H1 (cell line): ENCODE measurements around the gene BLOC1S1. TPM values are rescaled to one million over a fixed set of nuclear protein-coding genes. Genes with fewer than 3 reads are reported as not detected.

Source experiments
- CTCF ChIA-PET: fragments of 300-600 bp; sonication (Branson Sonifier 250); formaldehyde crosslinking; loops from one replicate; lab custom pipeline; 2021; ENCODE audit not compliant: partially characterized antibody; lab: Charles Lee
- POLR2A ChIA-PET: fragments of 300-600 bp; sonication (Branson Sonifier 250); formaldehyde crosslinking; loops from one replicate; lab custom pipeline; 2021; ENCODE audit warnings: inconsistent platforms; ENCODE audit not compliant: partially characterized antibody; lab: Charles Lee
- DNase-seq, 2 experiments: peaks; one replicate each; pipeline versions ENCODE4 v3.0.0 to v3.0.0-alpha.2; 2010 to 2022; ENCODE audit warnings: low spot score in 2 of 2, low read depth in 1 of 2, mixed read lengths in 1 of 2
- FAIRE-seq: peaks from 2 replicates; lab custom pipeline; 2011; peaks lifted over from hg19 to GRCh38; lab: Jason Lieb, UNC
- H2AFZ ChIP-seq: 2 replicates; pipeline ENCODE4 v1.8.1; 2012; ENCODE audit warnings: low read length, inconsistent platforms
- H2AK5ac ChIP-seq: 2 replicates; pipeline ENCODE4 v1.6.1; 2013; ENCODE audit warnings: low read depth, low read length
- H2BK120ac ChIP-seq: replicated peaks from 2 replicates; pipeline ENCODE3; 2013; ENCODE audit warnings: low read depth, low read length, inconsistent platforms
- H2BK12ac ChIP-seq: 2 replicates; pipeline ENCODE4 v1.6.1; 2013; ENCODE audit warnings: low read depth, low read length
- H2BK15ac ChIP-seq: 2 replicates; pipeline ENCODE4 v1.6.1; 2013; ENCODE audit warnings: low read length
- H2BK20ac ChIP-seq: 2 replicates; pipeline ENCODE4 v1.6.1; 2013; ENCODE audit warnings: low read length
- H2BK5ac ChIP-seq: 2 replicates; pipeline ENCODE4 v1.6.1; 2013; ENCODE audit warnings: low read depth, low read length
- H3K14ac ChIP-seq: 2 replicates; pipeline ENCODE4 v1.6.1; 2013; ENCODE audit warnings: inconsistent platforms; ENCODE audit not compliant: insufficient read length
- H3K18ac ChIP-seq: 2 replicates; pipeline ENCODE4 v1.6.1; 2013; ENCODE audit warnings: low read length; ENCODE audit errors: extremely low read depth
- H3K23ac ChIP-seq: 2 replicates; pipeline ENCODE4 v1.6.1; 2013; ENCODE audit warnings: inconsistent platforms; ENCODE audit not compliant: insufficient read length
- H3K23me2 ChIP-seq: 2 replicates; pipeline ENCODE4 v1.6.1; 2013; ENCODE audit warnings: low read depth, low read length
- H3K27ac ChIP-seq: 2 replicates; pipeline ENCODE4 v1.6.1; 2011; ENCODE audit warnings: low read depth, low read length, inconsistent platforms
- H3K27me3 ChIP-seq, 4 experiments: replicated peaks in 1 of 4; 1 replicate in 1 of 4; 2 replicates in 3 of 4; pipeline versions ENCODE4 v1.6.1 to v1.8.1; 2011 to 2013; ENCODE audit warnings: low read length in 3 of 4, mild to moderate bottlenecking in 3 of 4, inconsistent platforms in 2 of 4, mixed read lengths in 2 of 4, moderate library complexity in 1 of 4; ENCODE audit not compliant: control insufficient read depth in 3 of 4, insufficient read depth in 3 of 4; ENCODE audit errors: extremely low read depth in 1 of 4
- H3K36me3 ChIP-seq, 4 experiments: 2 replicates each; pipeline versions ENCODE4 v1.6.1 to v1.8.1; 2011 to 2013; ENCODE audit warnings: mild to moderate bottlenecking in 4 of 4, low read length in 3 of 4, moderate library complexity in 2 of 4, control low read depth in 1 of 4, inconsistent platforms in 1 of 4; ENCODE audit not compliant: insufficient read depth in 4 of 4, control insufficient read depth in 2 of 4
- H3K4ac ChIP-seq: replicated peaks from 2 replicates; pipeline ENCODE3; 2013; ENCODE audit warnings: low read length, low read depth, mixed read lengths, inconsistent platforms; ENCODE audit not compliant: insufficient read length
- H3K4me1 ChIP-seq, 4 experiments: replicated peaks in 1 of 4; 1 replicate in 1 of 4; 2 replicates in 3 of 4; pipeline versions ENCODE4 v1.6.1 to v1.8.1; 2011 to 2013; ENCODE audit warnings: low read length in 3 of 4, inconsistent platforms in 2 of 4, mixed read lengths in 1 of 4; ENCODE audit not compliant: insufficient read depth in 4 of 4, control insufficient read depth in 3 of 4
- H3K4me2 ChIP-seq, 2 experiments: 2 replicates each; pipeline versions ENCODE4 v1.6.1 to v1.8.1; 2011 to 2013; ENCODE audit warnings: low read depth in 2 of 2, low read length in 2 of 2, control low read depth in 1 of 2, inconsistent platforms in 1 of 2, mild to moderate bottlenecking in 1 of 2; ENCODE audit not compliant: insufficient read depth in 1 of 2
- H3K4me3 ChIP-seq, 4 experiments: fragments of 200-600, 300-600 bp in 1 of 4; sonication (generic), shearing (Covaris generic), sonication (Bioruptor Twin) in 1 of 4; 2 replicates each; pipeline versions ENCODE4 v1.5.1 to v1.8.1; 2011 to 2016; ENCODE audit warnings: low read length in 4 of 4, low read depth in 3 of 4, control low read depth in 2 of 4, inconsistent platforms in 2 of 4, mild to moderate bottlenecking in 2 of 4, mixed read lengths in 1 of 4, moderate library complexity in 1 of 4; ENCODE audit not compliant: insufficient read depth in 2 of 4; ENCODE audit errors: extremely low read depth in 1 of 4
- H3K56ac ChIP-seq: replicated peaks from 2 replicates; pipeline ENCODE3; 2013; ENCODE audit warnings: low read depth, mild to moderate bottlenecking, mixed read lengths, low read length, inconsistent platforms; ENCODE audit not compliant: insufficient read length
- H3K79me1 ChIP-seq: 2 replicates; pipeline ENCODE4 v1.6.1; 2013; ENCODE audit warnings: low read depth, low read length, control low read depth
- H3K79me2 ChIP-seq, 2 experiments: 2 replicates each; pipeline versions ENCODE4 v1.6.1 to v1.8.1; 2012 to 2013; ENCODE audit warnings: low read length in 2 of 2, mild to moderate bottlenecking in 2 of 2, inconsistent platforms in 1 of 2; ENCODE audit not compliant: insufficient read depth in 2 of 2, control insufficient read depth in 1 of 2
- H3K9ac ChIP-seq, 4 experiments: replicated peaks in 1 of 4; 1 replicate in 1 of 4; 2 replicates in 3 of 4; pipeline versions ENCODE4 v1.6.1 to v1.8.1; 2011 to 2013; ENCODE audit warnings: low read depth in 3 of 4, low read length in 3 of 4, control low read depth in 2 of 4, mild to moderate bottlenecking in 2 of 4, moderate library complexity in 2 of 4, inconsistent platforms in 1 of 4; ENCODE audit errors: extremely low read depth in 1 of 4
- H3K9me3 ChIP-seq, 2 experiments: 2 replicates each; pipeline versions ENCODE4 v1.6.1 to v1.8.1; 2012 to 2013; ENCODE audit warnings: mild to moderate bottlenecking in 2 of 2, moderate library complexity in 2 of 2, control low read depth in 1 of 2, inconsistent platforms in 1 of 2, low read depth in 1 of 2, low read length in 1 of 2, mixed read lengths in 1 of 2; ENCODE audit not compliant: insufficient read depth in 2 of 2
- H4K20me1 ChIP-seq, 2 experiments: replicated peaks in 1 of 2; 2 replicates each; pipeline versions ENCODE3 to v1.8.1; 2011 to 2013; ENCODE audit warnings: inconsistent platforms in 2 of 2, low read length in 2 of 2, mild to moderate bottlenecking in 1 of 2; ENCODE audit not compliant: insufficient read depth in 2 of 2, control insufficient read depth in 1 of 2
- H4K5ac ChIP-seq: 2 replicates; pipeline ENCODE4 v1.6.1; 2013; ENCODE audit warnings: low read length, low read depth, mixed read lengths, inconsistent platforms; ENCODE audit not compliant: insufficient read length
- H4K8ac ChIP-seq: 2 replicates; pipeline ENCODE4 v1.8.0; 2013; ENCODE audit warnings: mild to moderate bottlenecking, moderate library complexity, low read length, inconsistent platforms; ENCODE audit not compliant: insufficient read depth; ENCODE audit errors: extremely low read depth
- H4K91ac ChIP-seq: replicated peaks from 2 replicates; pipeline ENCODE3; 2013; ENCODE audit warnings: low read length, mixed read lengths, inconsistent platforms; ENCODE audit not compliant: insufficient read length
- BRCA1 ChIP-seq: IDR thresholded peaks from 2 replicates; pipeline ENCODE4 v1.6.1; 2012; ENCODE audit warnings: low read depth, low read length, improper control_type of control experiment
- RAD21 ChIP-seq, 2 experiments: IDR thresholded peaks in 1 of 2; conservative IDR thresholded peaks in 1 of 2; 2 replicates each; pipeline ENCODE4 v1.6.1; 2011; ENCODE audit warnings: low read depth in 2 of 2, low read length in 2 of 2, improper control_type of control experiment in 1 of 2, inconsistent platforms in 1 of 2, mild to moderate bottlenecking in 1 of 2, moderate library complexity in 1 of 2
- WGBS, 2 experiments: shearing (Covaris generic) in 1 of 2; methylation state at CpG; one replicate each; pipeline versions ENCODE4 v1.1.6 to v1.1.7; 2013 to 2015; ENCODE audit warnings: low lambda C conversion rate in 2 of 2, mixed read lengths in 2 of 2, inconsistent platforms in 1 of 2, low coverage in 1 of 2, missing lambda C conversion rate in 1 of 2; ENCODE audit not compliant: insufficient replicate concordance in 2 of 2, insufficient coverage in 1 of 2, insufficient read length in 1 of 2; ENCODE audit errors: extremely low coverage in 1 of 2, missing lambda C conversion rate in 1 of 2; 5-methylcytosine and 5-hydroxymethylcytosine counted together
- polyA plus RNA-seq, 7 experiments: library from polyadenylated mRNA; depleted of rRNA in 3 of 7; stranded (reverse) in 5 of 7; unstranded in 2 of 7; fragments of >200 nt in 5 of 7; fragments of 200-250 nt in 2 of 7; gene quantifications; 1 replicate in 5 of 7; 2 replicates in 1 of 7; 4 replicates in 1 of 7; pipeline versions ENCODE4 v1.2.1 to v1.2.3, GENCODE V29; 2011 to 2013; ENCODE audit warnings: missing spikeins in 2 of 7, mixed read lengths in 2 of 7
- total RNA-seq: library from RNA; stranded (reverse); fragmentation: NEBNext Ultra II Directional; extraction: Animal tissue kit (Norgen Biotek cat#: 25700); gene quantifications from 2 replicates; pipeline ENCODE4 v1.2.1, GENCODE V29; 2021

The BLOC1S1 gene
- total and polyA plus RNA-seq, 2 of the 8 experiments (the other 6 are each of a cell fraction or from before 2014, with no cell fraction given) = 91.1 to 185 TPM

DNA sequence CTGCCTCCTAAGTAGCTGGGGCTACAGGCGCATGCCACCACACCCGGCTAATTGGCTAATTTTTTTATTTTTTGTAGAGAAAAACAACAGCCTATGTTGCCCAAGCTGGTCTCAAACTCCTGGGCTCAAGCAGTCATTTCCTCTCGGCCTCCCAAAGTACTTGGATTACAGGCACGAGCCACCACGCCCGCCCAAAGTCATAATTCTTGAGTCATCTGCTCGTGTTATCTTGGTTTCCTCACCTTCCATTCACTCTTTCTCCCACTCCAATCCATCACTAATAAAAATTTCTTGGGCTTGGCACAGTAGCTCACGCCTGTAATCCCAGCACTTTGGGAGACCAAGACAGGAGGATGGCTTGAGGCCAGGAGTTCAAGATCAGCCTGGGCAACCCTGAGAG is 40.2 kb upstream of the BLOC1S1 start:
- Histone ChIP-seq H2BK5ac (no peak overlapping the region), H3K4ac (no peak overlapping the region), H3K14ac (no peak overlapping the region), H3K56ac (no peak overlapping the region), H3K9me3 (no peaks in the 10 kb centered on the region), H3K27me3 (no peaks in the 10 kb centered on the region; a peak in 1 of 7 replicates), H2AK5ac (no peak overlapping the region), H2BK15ac (no peak overlapping the region), H3K27ac (no peak overlapping the region), H3K4me3 (no peak overlapping the region), H3K9ac (no peak overlapping the region), H2BK120ac (no peak overlapping the region), H3K79me2 (no peaks in the 10 kb centered on the region), H3K36me3 (no peaks in the 10 kb centered on the region), H2BK20ac (no peak overlapping the region), H3K4me2 (no peak overlapping the region), H4K5ac (no peak overlapping the region), H4K91ac (no peak overlapping the region), H3K79me1 (no peaks in the 10 kb centered on the region), H2BK12ac (no peak overlapping the region), H3K4me1 (no peaks in the 10 kb centered on the region), H2AFZ (no peak overlapping the region), H4K8ac (no peak overlapping the region), H4K20me1 (no peaks in the 10 kb centered on the region), H3K18ac (no peak overlapping the region), H3K23ac (no peak overlapping the region), H3K23me2 (no peaks in the 10 kb centered on the region; the same call in 1 of the 2 replicates)
- FAIRE-seq (no peak), DNase-seq (no peak)
- CTCF ChIA-PET = interaction anchor here (1.2 to 1.3 kb wide), 2 partner anchors 30 to 44 kb away, joined by 3 to 5 read pairs; partner anchors contain the start of gene RDH5
- TF ChIP-seq BRCA1 (no peak), RAD21 (IDR thresholded peaks at IDR 0.05 in 1 of 2, conservative IDR thresholded peaks at IDR 0.05 in 1 of 2; ENCODE audit: low read depth in 2 of 2, low read length in 2 of 2) (no peak)
- 92% methylated on average over 8 of the region's 8 CpGs; no CpG with 5 or more reads in 1 of the 2 experiments for WGBS, 2 experiments
- POLR2A ChIA-PET = interaction anchor here (1.3 kb wide), 1 partner anchor 24 kb away, joined by 4 read pairs; no protein-coding TSS in a partner anchor
